ENCODE data around the gene MARK3. TPM values are rescaled to one million over a fixed set of nuclear protein-coding genes. Genes with fewer than 3 reads are reported as not detected.
A peak's percentile ranks its signal among the peaks of the same experiment; 100 is the strongest.

The MARK3 gene
- total and polyA plus RNA-seq, 2 of the 13 experiments (the other 11 are each of a cell fraction or from before 2014, with no cell fraction given), result 47.7 to 56.6 TPM

DNA sequence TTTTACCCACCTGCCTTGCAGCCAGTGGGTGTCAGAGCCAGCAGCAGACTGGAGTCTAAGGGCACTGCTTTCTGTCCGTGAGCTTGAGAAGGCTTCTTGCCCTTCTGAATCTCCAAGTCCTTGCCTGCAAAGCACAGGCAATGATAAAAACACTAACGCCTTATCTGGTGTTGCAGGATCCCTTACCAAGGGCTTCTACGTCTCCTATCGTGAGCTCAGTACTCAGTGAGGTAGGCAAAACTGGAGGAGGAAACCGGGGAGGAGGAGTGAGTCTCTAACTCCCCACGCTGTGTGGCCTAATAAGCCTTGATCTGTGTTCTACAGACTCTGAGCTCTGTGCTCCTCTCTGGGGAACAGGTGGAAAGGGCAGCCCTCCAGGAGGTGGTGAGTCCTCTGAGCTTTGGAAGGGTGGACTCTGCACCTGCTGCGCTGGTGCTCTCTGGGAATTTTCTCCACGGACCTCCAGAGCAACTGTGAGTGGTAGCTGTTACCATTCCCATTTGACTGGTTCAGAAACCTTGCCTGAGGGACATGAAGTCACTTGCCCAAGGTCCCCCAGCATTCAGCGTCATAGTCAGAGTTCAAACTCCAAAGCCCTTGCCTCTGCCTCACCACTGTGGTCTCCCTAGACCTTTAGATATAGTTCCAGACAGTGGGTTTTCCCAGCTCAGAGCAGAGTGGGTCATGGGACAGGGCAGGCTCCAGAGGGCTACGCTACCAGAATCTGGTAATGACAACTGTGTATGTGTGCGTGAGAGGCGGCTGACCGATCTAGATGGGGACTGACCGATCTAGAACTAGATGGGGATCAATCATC is 7.0 kb upstream of the MARK3 start (continued):
- TF ChIP-seq, protein P1, sequence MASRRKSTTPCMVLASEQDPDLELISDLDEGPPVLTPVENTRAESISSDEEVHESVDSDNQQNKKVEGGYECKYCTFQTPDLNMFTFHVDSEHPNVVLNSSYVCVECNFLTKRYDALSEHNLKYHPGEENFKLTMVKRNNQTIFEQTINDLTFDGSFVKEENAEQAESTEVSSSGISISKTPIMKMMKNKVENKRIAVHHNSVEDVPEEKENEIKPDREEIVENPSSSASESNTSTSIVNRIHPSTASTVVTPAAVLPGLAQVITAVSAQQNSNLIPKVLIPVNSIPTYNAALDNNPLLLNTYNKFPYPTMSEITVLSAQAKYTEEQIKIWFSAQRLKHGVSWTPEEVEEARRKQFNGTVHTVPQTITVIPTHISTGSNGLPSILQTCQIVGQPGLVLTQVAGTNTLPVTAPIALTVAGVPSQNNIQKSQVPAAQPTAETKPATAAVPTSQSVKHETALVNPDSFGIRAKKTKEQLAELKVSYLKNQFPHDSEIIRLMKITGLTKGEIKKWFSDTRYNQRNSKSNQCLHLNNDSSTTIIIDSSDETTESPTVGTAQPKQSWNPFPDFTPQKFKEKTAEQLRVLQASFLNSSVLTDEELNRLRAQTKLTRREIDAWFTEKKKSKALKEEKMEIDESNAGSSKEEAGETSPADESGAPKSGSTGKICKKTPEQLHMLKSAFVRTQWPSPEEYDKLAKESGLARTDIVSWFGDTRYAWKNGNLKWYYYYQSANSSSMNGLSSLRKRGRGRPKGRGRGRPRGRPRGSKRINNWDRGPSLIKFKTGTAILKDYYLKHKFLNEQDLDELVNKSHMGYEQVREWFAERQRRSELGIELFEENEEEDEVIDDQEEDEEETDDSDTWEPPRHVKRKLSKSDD (CRISPR knock-in tag; IDR thresholded peaks at IDR 0.05; ENCODE audit: low read depth), result peak; percentile 72; the same call in 1 of the 2 replicates
- no peak for TF ChIP-seq SCMH1 (CRISPR knock-in tag; IDR thresholded peaks at IDR 0.05; ENCODE audit: borderline replicate concordance)
- TF ChIP-seq THAP11 (CRISPR knock-in tag; IDR thresholded peaks at IDR 0.05), result 0 out of 2 replicates have a peak, but pooled peaks have one; percentile 13
- peak; percentile 67 for TF ChIP-seq HNF4G (IDR thresholded peaks at IDR 0.05; ENCODE audit: borderline replicate concordance, low read depth, low read length)
- TF ChIP-seq HNF4G (CRISPR knock-in tag; IDR thresholded peaks at IDR 0.05; ENCODE audit: borderline replicate concordance, low read depth), result no peak

DNA sequence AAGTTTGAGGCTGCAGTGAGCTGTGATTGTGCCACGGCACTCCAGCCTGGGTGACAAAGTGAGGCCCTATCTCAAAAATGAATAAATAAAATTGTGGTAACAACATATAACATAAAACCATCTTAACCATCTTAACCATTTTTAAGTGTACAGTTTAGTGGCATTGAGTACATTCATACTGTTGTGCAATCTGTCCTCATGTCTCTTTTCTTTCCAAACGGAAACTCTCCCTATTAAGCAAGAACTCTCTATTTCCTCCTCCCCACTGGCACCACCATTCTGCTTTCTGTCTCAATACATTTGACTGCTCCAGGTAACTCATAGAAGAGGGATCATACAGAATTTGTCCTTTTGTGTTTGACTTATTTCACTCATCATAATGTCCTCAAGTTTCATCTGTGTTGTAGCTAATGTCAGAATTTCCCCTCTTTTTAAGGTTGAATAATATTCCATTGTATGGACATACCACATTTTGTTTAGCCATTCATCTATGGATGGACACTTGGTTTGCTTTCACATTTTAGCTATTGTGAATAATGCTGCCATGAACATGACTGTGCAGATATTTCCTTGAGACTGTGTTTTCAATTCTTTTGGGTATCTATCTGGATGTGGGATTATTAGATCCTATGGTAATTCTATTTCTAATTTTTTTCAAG is 4.4 kb upstream of the MARK3 start:
- Histone ChIP-seq H3K27ac (ENCODE audit: extremely low read length, insufficient read depth, low read length) (no peak overlapping the region), H3K36me3 (replicated peaks in 1 of 2; ENCODE audit: control insufficient read depth in 1 of 2, insufficient read depth in 2 of 2, low read length in 2 of 2) (no peaks in the 10 kb centered on the region), H2AFZ (ENCODE audit: low read length) (no peak overlapping the region), H3K4me2 (ENCODE audit: low read depth, low read length) (no peak overlapping the region), H3K9me3 (ENCODE audit: low read length) (no peaks in the 10 kb centered on the region), H3K4me1 (ENCODE audit: insufficient read depth, low read length) (peaks cover 36% of the 10 kb centered on the region), H3K4me3 (replicated peaks in 1 of 3; ENCODE audit: insufficient read depth in 1 of 3, low read depth in 2 of 3, low read length in 3 of 3) (no peak overlapping the region), H3K9ac (ENCODE audit: insufficient read depth, low read depth, low read length) (no peak overlapping the region), H3K79me2 (ENCODE audit: insufficient read depth, low read length) (peaks cover 2% of the 10 kb centered on the region), H4K20me1 (ENCODE audit: insufficient read depth, low read length) (no peaks in the 10 kb centered on the region), H3K27me3 (ENCODE audit: control insufficient read depth in 1 of 2, insufficient read depth in 2 of 2, low read length in 2 of 2) (peaks cover 1 to 4% of the 10 kb centered on the region in 2 experiments; a peak in 2 of 5 replicates)
- WGBS (ENCODE audit: low lambda C conversion rate), result 0% methylated on average over 2 of the region's 2 CpGs
- no peak for ATAC-seq
- TF ChIP-seq AGO2 (optimal IDR thresholded peaks at IDR 0.05; ENCODE audit: low read depth, low read length), result no peak
- peak; percentile 71 for TF ChIP-seq CEBPB (IDR thresholded peaks at IDR 0.05; ENCODE audit: borderline replicate concordance, low read depth, low read length)
- 0 out of 2 replicates have a peak, but pooled peaks have one; percentile 7 for TF ChIP-seq NFE2L2 (IDR thresholded peaks at IDR 0.05; ENCODE audit: low read length)
- DNase-seq (ENCODE audit: low spot score), result no peak
- FAIRE-seq, result peak; percentile 32
- CTCF ChIA-PET (ENCODE audit: low intra/inter-chr PET ratio, low total read pairs), result no interaction called here
- in situ Hi-C loops (cut with HindIII; ENCODE audit: extremely low pct_ligation_motif_present, low pct_unique_long_range_greater_than_20kb) (no loop called here), intact Hi-C loops (cut with micrococcal nuclease; ENCODE audit: unreplicated experiment) (no loop called here)
- BruUV-seq (replicated peaks), result no TSS peak
- POLR2A ChIA-PET, result interaction anchor here (0.6 kb wide), 1 partner anchor 333 kb away, joined by 5 read pairs; no protein-coding TSS in a partner anchor
